Keratinocyte (primary cell): ENCODE results near the gene SAMD3. TPM values are rescaled to one million over a fixed set of nuclear protein-coding genes. Genes with fewer than 3 reads are reported as not detected.
"Not testable (repeated sequence)": the region's sequence is repeated elsewhere in the genome, so short reads cannot be mapped to it uniquely, and the experiment has no call there.

Experiments
- DNase-seq: peaks from one replicate; pipeline ENCODE4 v3.0.0-alpha.2; 2011; ENCODE audit warnings: low read depth, missing footprints, low spot score
- FAIRE-seq: peaks from 2 replicates; lab custom pipeline; 2011; peaks lifted over from hg19 to GRCh38; lab: Jason Lieb, UNC
- H2AFZ ChIP-seq: 2 replicates; pipeline ENCODE4 v1.6.0; 2012; ENCODE audit warnings: low read length, control low read depth, inconsistent platforms; ENCODE audit not compliant: control insufficient read depth
- H3K27ac ChIP-seq: 2 replicates; pipeline ENCODE4 v1.5.1; 2011; ENCODE audit warnings: low read length; ENCODE audit not compliant: control insufficient read depth, insufficient read depth
- H3K27me3 ChIP-seq: 3 replicates; pipeline ENCODE4 v1.6.0; 2011; ENCODE audit warnings: low read length; ENCODE audit not compliant: control insufficient read depth, insufficient read depth; ENCODE audit errors: extremely low read depth
- H3K36me3 ChIP-seq, 2 experiments: 2 replicates in 1 of 2; 3 replicates in 1 of 2; pipeline ENCODE4 v1.5.1; 2011; ENCODE audit warnings: low read length in 2 of 2, mild to moderate bottlenecking in 1 of 2; ENCODE audit not compliant: control insufficient read depth in 2 of 2, insufficient read depth in 2 of 2; ENCODE audit errors: extremely low read depth in 1 of 2
- H3K4me1 ChIP-seq: 3 replicates; pipeline ENCODE4 v1.5.1; 2011; ENCODE audit warnings: low read length; ENCODE audit not compliant: control insufficient read depth, insufficient read depth; ENCODE audit errors: extremely low read depth
- H3K4me2 ChIP-seq: 3 replicates; pipeline ENCODE4 v1.6.0; 2011; ENCODE audit warnings: low read depth, low read length; ENCODE audit not compliant: control insufficient read depth, insufficient read depth; ENCODE audit errors: extremely low read depth
- H3K4me3 ChIP-seq, 3 experiments: fragments of 200-600 bp in 1 of 3; sonication (generic) in 1 of 3; 2 replicates in 2 of 3; 3 replicates in 1 of 3; pipeline ENCODE4 v1.5.1; 2011 to 2016; ENCODE audit warnings: low read length in 3 of 3, mild to moderate bottlenecking in 3 of 3, control low read depth in 2 of 3, inconsistent platforms in 1 of 3, low read depth in 1 of 3, mixed read lengths in 1 of 3, mixed run types in 1 of 3, moderate library complexity in 1 of 3; ENCODE audit not compliant: control insufficient read depth in 2 of 3, insufficient read depth in 2 of 3; ENCODE audit errors: extremely low read depth in 1 of 3
- H3K79me2 ChIP-seq: 2 replicates; pipeline ENCODE4 v1.6.0; 2012; ENCODE audit warnings: low read length; ENCODE audit not compliant: control insufficient read depth, insufficient read depth
- H3K9ac ChIP-seq: 3 replicates; pipeline ENCODE4 v1.6.0; 2011; ENCODE audit warnings: low read length; ENCODE audit not compliant: control insufficient read depth, insufficient read depth; ENCODE audit errors: extremely low read depth
- H3K9me1 ChIP-seq: 3 replicates; pipeline ENCODE4 v1.6.0; 2011; ENCODE audit warnings: low read length; ENCODE audit not compliant: control insufficient read depth, insufficient read depth; ENCODE audit errors: extremely low read depth
- H3K9me3 ChIP-seq: 2 replicates; pipeline ENCODE4 v1.5.1; 2012; ENCODE audit warnings: low read depth, low read length; ENCODE audit not compliant: control insufficient read depth
- H4K20me1 ChIP-seq: 3 replicates; pipeline ENCODE4 v1.6.0; 2011; ENCODE audit warnings: low read length; ENCODE audit not compliant: control insufficient read depth, insufficient read depth; ENCODE audit errors: extremely low read depth
- EZH2 ChIP-seq: IDR thresholded peaks from one replicate; pipeline ENCODE4 v1.6.1; 2012; ENCODE audit warnings: inconsistent platforms, mild to moderate bottlenecking, low read length, moderate library complexity
- dilution Hi-C: fragments of 300-500 bp; cut with MboI; formaldehyde crosslinking; loops from one replicate; pipeline ENCODE4 v1.7.0; 2020; ENCODE audit warnings: low sequenced_read_pairs; ENCODE audit not compliant: extremely low pct_ligation_motif_present
- polyA plus RNA-seq, 5 experiments: library from polyadenylated mRNA; depleted of rRNA in 3 of 5; stranded (reverse) in 3 of 5; stranded (forward) in 1 of 5; unstranded in 1 of 5; fragments of >200 nt; gene quantifications; 1 replicate in 1 of 5; 2 replicates in 3 of 5; 3 replicates in 1 of 5; pipeline versions ENCODE4 v1.2.1 to v1.2.3, GENCODE V29; 2011 to 2012; ENCODE audit warnings: missing spikeins in 2 of 5, low read depth in 1 of 5, low replicate concordance in 1 of 5
- TF ChIP-seq, protein P1 (sequence below), 3 experiments: IDR thresholded peaks in 1 of 3; conservative IDR thresholded peaks in 1 of 3; optimal IDR thresholded peaks in 1 of 3; 2 replicates in 2 of 3; 3 replicates in 1 of 3; pipeline versions ENCODE3 to v1.5.1; 2011; ENCODE audit warnings: low read length in 3 of 3, mild to moderate bottlenecking in 3 of 3, moderate library complexity in 2 of 3, control low read depth in 1 of 3, inconsistent platforms in 1 of 3; ENCODE audit not compliant: insufficient read depth in 2 of 3; ENCODE audit errors: extremely low read depth in 1 of 3

SAMD3 gene
- polyA plus RNA-seq, 1 donor (not counting 4 experiments of a cell fraction or from before 2014, with no cell fraction given) = 5.4 TPM

DNA sequence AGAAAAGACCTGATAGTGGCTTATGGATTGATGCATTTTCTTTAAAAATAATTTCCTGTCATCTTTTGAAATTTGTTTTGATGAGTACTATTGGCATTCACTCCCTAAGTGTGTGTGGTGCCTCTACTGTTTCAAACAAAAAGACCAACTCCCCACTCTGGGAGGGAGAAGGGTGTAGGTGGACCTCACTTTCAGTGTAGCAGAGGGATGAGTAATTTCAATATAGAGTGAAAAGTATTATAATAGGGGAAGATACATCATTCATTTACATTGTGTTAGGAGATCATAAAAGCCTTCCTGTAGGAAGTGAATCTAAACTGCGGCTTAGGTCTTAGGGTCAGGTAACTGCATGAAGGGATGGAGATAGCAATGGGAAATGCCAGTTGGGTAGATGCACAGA is 46.4 kb downstream of the SAMD3 start:
- H3K4me2 ChIP-seq = no peak overlapping the region
- dilution Hi-C loops = no loop called here
- no peak overlapping the region for H3K27ac ChIP-seq
- no peak for TF ChIP-seq EZH2
- TF ChIP-seq, protein P1, sequence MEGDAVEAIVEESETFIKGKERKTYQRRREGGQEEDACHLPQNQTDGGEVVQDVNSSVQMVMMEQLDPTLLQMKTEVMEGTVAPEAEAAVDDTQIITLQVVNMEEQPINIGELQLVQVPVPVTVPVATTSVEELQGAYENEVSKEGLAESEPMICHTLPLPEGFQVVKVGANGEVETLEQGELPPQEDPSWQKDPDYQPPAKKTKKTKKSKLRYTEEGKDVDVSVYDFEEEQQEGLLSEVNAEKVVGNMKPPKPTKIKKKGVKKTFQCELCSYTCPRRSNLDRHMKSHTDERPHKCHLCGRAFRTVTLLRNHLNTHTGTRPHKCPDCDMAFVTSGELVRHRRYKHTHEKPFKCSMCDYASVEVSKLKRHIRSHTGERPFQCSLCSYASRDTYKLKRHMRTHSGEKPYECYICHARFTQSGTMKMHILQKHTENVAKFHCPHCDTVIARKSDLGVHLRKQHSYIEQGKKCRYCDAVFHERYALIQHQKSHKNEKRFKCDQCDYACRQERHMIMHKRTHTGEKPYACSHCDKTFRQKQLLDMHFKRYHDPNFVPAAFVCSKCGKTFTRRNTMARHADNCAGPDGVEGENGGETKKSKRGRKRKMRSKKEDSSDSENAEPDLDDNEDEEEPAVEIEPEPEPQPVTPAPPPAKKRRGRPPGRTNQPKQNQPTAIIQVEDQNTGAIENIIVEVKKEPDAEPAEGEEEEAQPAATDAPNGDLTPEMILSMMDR (optimal IDR thresholded peaks at IDR 0.05 in 1 of 3, IDR thresholded peaks at IDR 0.05 in 1 of 3, conservative IDR thresholded peaks at IDR 0.05 in 1 of 3; ENCODE audit: extremely low read depth in 1 of 3, insufficient read depth in 2 of 3, low read length in 3 of 3) = no peak
- H3K9me3 ChIP-seq = no peaks in the 10 kb centered on the region
- no peaks in the 10 kb centered on the region for H3K9me1 ChIP-seq
- no peaks in the 10 kb centered on the region for H4K20me1 ChIP-seq
- H3K36me3 ChIP-seq = no peaks in the 10 kb centered on the region
- no peaks in the 10 kb centered on the region for H3K27me3 ChIP-seq
- no peaks in the 10 kb centered on the region for H3K79me2 ChIP-seq
- FAIRE-seq = no peak
- no peak overlapping the region for H2AFZ ChIP-seq
- no peak overlapping the region for H3K9ac ChIP-seq
- H3K4me3 ChIP-seq = no peak overlapping the region
- no peak for DNase-seq
- H3K4me1 ChIP-seq = peaks cover 13% of the 10 kb centered on the region

DNA sequence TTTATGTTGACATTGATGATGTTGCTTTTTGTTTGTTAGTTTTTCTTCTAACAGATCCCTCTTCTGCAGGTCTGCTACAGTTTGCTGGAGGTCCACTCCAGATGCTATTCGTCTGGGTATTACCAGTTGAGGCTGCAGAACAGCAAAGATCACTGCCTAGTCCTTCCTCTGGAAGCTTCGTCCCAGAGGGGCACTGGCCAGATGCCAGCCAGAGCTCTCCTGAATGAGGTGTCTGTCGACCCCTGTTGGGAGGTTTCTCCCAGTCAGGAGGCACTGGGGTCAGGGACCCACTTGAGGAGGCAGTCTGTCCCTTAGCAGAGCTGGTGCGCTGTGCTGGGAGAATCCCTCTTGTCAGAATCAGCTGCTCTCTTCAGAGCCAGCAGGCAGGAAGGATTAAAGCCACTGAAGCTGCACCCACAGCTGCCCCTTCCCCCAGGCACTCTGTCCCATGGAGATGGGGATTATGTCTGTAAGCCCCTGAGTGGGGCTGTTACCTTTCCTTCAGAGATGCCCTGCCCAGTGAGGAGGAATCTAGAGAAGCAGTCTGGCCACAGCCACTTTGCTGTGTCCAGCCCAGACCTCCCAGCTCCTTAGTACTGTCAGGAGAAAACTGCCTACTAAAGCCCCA is 49.3 kb downstream of the SAMD3 start:
- dilution Hi-C loops, H2AFZ ChIP-seq, H3K4me1 ChIP-seq, H3K27ac ChIP-seq, FAIRE-seq, H3K4me2 ChIP-seq, H3K79me2 ChIP-seq, H3K9ac ChIP-seq, H3K27me3 ChIP-seq, H3K9me1 ChIP-seq, DNase-seq, H4K20me1 ChIP-seq, H3K36me3 ChIP-seq, H3K9me3 ChIP-seq, H3K4me3 ChIP-seq: not testable (repeated sequence)

DNA sequence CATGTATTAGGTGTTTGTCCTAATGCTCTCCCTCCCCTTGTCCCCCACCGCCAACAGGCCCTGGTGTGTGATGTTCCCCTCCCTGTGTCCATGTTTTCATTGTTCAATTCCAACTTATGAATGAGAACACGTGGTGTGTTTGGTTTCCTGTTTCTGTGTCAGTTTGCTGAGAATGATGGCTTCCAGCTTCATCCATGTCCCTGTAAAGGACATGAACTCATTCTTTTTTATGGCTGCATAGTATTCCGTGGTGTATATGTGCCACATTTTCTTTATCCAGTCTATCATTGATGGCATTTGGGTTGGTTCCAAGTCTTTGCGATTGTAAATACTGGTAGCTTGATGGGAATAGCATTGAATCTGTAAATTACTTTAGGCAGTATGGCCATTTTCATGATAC is 52.6 kb downstream of the SAMD3 start:
- H3K27me3 ChIP-seq, H3K4me1 ChIP-seq, dilution Hi-C loops, H3K9me1 ChIP-seq, H2AFZ ChIP-seq, H3K9me3 ChIP-seq, FAIRE-seq, H3K79me2 ChIP-seq, H3K27ac ChIP-seq, H4K20me1 ChIP-seq, H3K36me3 ChIP-seq, H3K9ac ChIP-seq, H3K4me2 ChIP-seq, H3K4me3 ChIP-seq, DNase-seq: not testable (repeated sequence)
